Fibroblast of lung (primary cell): ENCODE results near the gene MED17.

Experiments
- CTCF ChIP-seq, 2 donors: IDR thresholded peaks in 1 of 2; conservative IDR thresholded peaks in 1 of 2; 1 replicate in 1 of 2; 2 replicates in 1 of 2; pipeline ENCODE4 v1.5.1; 2011 to 2012; ENCODE audit warnings: low read length in 2 of 2, control low read depth in 1 of 2, inconsistent platforms in 1 of 2, low read depth in 1 of 2, mild to moderate bottlenecking in 1 of 2
- EZH2 ChIP-seq: IDR thresholded peaks from 2 replicates; pipeline ENCODE4 v1.5.1; 2012; ENCODE audit warnings: low read length, control low read depth, mild to moderate bottlenecking; ENCODE audit errors: missing control alignments

- TF ChIP-seq EZH2 (no peak), CTCF (conservative IDR thresholded peaks at IDR 0.05 in 1 of 2, IDR thresholded peaks at IDR 0.05 in 1 of 2; ENCODE audit: low read depth in 1 of 2, low read length in 2 of 2) (no peak)
Observed at GRCh38 chr11:93784935-93785360, 866 bp downstream of the MED17 start.
